GM18867 (cell line): ENCODE results near the gene NUP205.
"Not testable (repeated sequence)": the region's sequence is repeated elsewhere in the genome, so short reads cannot be mapped to it uniquely, and the experiment has no call there.

ENCODE experiments used
- ATAC-seq: cut with Tn5 transposase; IDR thresholded peaks from one replicate; pipeline ENCODE4 v1.9.1; 2021; ENCODE audit warnings: mild to moderate bottlenecking, moderate library complexity; ENCODE audit not compliant: unreplicated experiment

Gene NUP205

DNA sequence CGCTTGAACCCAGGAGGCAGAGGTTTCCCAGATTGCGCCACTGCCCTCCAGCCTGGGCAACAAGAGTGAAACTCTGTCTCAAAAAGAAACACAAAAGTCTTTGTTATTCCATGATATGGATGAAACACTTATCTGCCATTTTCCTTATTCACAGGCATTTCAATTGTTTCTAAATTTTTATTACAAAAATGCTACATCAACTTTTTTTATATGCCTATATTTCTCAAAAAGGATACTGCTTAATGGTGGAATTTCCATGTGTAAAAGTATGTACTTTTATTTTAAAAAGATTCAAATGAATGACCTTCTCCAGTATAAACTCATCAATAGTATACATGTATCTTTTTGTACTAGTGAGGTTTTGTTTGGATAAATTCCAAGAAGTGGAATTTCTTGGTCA lies 62.7 kb downstream of the NUP205 start:
- ATAC-seq: no peak

DNA sequence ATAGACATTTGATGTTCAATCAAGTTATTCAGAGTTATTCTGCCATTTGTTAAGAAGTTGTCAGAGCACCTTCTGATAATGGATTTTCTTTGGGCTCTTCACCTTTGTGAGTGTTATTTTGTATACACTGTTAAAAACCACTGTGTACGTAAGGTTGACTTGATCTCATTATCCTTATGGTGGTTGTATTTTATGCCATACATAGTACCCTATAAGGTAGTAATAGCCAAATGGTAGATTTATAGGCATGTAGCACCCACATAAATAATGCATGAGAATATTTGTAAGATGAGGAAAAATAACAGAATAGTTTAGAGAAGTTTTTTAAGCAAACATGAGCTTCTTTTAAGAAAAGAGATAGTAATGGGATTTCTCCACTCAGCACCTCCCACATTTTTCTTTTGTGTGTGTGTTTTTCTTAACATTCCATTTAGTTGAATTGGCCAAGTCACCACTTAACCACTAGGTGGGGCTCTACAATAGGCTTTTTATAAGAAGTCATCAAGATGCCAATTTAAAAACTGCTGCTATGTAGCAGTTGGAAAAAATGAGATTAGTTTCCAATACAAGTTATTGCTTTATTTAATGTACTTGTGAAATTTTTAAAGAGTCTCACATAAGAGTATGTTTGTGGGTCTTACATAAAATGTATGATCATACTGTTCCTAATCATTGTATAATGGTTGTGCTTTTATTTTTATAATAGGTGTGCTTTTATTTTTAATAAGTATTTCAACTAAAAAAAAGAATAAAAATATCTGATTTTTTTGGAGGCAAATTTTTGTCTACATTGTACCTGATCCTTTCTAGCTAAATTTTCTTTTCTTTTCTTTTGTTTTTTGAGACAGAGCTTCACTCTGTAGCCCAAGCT lies 63.5 kb downstream of the NUP205 start:
- no peak for ATAC-seq

DNA sequence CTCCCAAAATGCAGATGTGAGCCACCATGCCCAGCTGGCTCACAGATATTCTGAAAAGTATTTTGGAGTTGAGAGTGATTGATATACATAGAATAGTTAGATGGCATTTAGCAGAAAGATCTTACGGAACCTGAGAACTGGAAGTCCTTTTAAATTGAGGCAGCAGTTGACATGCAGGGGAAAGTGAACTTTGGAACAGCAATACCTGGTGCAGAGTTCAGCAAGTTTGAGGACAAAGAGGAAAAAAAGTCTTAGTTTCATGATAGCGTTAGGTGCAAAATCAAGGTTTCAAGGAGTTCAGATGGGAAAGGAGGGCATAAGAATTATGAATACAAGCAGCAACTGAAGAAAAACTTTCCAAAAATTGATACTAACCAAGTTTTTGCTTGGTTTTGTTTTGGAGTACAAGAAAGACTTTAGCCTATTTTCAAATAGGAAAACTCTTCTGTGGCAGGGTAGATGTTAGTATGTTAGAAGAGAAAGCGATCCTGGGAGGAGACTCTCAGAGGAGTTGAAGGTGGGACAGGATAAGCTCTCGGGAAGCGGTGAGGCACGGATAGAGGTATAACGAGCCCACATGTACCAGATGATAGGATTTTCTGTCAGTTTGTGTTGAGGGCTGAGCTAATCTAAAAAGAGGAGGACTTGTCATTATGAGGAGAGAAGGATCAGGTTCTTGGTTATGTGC lies 76.6 kb downstream of the NUP205 start:
- no peak for ATAC-seq

DNA sequence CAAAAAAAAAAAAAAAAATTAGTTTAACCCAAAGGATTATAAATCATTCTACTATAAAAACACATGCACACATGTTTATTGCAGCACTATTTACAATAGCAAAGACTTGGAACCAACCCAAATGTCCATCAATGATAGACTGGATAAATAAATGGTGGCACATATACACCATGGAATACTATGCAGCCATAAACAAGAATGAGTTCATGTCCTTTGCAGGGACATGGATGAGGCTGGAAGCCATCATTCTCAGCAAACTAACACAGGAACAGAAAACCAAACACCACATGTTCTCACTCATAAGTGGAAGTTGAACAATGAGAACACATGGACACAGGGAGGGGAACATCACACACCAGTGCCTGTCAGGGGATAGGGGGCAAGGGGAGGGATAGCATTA lies 82.0 kb downstream of the NUP205 start:
- ATAC-seq: not testable (repeated sequence)

DNA sequence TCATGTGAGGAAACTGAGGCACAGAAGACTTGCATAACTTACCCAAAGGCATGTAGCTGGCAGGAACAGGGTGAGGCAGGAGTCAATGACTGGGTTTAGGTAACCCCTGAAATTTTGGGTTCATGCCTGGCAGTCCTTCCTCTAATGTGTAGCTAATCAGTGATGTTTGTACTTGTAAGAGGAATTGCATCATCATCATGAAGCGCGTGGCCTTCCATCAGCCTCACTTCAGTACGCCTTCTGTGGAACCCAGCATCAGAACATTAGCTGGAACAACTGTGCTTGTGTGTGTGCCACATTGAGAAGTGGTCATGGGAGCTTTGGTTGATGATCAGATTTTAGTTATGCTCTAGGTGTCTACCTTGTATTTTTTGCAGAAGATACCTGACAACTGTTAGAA lies 86.4 kb downstream of the NUP205 start:
- no peak for ATAC-seq

DNA sequence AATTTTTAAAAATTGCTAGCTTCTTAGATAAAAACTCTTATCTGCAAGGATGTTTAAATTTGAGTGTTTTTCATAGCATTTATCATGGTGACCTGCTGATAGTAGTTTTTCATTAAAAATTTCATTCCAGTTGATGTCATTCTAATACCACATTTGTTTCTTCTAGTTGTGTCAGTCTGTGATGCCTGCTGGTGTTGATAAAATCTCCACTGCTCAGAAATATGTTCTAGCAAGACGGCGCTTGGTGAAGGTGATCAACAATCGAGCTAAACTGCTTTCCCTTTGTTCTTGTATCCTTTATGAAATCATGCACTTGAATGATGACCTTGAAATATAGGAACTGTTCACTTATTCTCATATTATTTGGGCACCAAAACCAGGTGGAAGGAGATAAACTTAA lies 87.0 kb downstream of the NUP205 start:
- ATAC-seq: no peak

DNA sequence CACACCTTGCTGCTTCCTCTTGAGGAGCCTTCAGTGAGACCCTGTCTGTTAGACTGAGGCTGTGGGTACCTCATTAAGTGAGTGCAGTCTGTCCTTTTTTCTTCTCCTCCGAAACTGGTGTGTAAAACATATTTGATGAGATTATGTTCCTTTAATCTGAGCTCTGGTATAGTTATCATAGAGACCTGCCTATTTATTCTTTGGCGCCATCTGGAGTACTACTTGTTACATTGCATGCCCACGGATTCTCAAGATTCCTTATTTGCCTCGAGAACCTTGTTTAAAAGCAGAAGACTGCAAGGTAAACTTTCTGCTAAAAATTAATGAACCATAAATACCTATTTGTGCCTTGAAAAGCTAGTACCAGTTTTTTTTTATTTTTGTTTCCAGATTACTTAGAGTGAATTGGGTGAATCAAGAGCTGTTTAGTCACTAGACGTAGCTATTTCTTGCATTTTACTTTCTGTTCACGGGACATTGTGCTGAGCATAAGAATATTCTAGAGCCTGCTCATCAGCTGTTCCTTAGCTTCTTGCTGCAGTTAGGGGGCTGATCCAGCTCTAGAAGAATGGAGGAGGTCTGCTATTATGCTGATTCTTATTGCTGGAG lies 87.7 kb downstream of the NUP205 start:
- peak; percentile 74 for ATAC-seq

DNA sequence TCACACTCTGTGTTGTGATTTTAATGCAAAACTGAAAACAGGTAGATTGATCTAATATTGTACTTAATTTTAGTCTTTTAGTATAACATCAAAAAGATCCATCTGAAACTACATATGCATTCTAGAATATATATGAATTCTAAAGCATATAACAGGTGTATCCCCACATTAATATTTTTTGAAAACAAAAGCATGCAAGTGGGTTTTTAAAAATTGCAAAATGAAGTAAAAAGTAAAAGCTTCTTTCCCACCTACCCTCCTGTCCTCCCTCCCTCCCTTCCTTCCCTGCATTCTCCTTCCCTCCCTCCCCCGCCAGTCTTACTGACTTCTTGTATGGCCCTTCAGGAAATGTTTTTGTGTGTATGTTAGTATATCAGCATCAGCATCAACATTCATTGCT lies 90.0 kb downstream of the NUP205 start:
- no peak for ATAC-seq

DNA sequence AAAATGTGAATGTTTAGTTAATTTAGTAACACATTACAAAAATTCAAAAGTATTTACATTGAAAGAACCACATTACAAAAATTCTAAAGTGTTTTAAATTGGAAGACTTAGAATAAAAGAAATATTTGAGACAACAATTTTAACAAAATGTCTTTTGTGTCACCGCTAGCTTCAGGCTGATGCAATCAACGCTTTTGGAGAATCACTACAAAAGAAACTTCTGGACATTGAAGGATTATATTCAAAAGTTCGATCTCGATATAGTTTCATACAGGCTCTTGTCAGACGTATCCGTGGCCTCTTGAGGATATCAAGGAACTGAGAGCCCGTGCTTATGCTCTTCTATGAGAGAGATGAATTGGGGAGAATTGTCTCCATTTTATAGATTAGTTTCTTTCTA lies 90.5 kb downstream of the NUP205 start:
- ATAC-seq: no peak

DNA sequence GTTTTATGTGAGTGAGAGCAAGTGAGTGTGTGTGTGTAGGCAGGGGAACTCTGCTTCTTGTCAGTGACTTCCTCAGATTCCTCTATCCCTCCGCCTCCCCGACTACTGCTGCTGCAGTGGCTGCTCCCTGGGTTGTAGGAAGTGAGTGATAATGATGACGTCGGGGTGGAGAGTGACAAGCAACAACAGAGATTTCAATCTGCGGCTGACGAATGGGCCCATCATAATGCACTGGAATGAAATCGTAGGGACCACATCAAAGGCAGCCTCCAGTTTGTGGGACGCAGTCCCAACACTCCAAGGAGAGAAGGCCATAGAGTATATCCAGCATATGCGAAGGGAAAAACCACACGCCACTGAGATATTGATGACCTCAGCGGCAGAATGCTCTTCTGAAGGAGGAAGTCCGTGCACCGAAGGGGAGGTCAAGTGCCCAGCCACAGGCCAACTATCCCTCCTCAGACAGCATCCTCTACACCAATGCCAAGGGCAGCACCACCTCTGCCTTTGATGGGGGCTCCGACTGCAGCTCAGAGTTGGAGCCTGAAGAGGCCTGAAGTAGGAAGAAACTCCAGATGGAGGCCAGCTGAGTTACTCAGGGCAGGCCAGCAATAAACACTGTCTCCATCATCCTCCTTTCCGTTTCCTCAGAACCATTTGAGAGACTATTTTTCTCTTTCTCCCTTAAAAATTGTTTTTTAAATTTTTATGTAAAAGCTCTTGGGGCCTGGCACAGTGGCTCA lies 93.3 kb downstream of the NUP205 start:
- no peak for ATAC-seq

DNA sequence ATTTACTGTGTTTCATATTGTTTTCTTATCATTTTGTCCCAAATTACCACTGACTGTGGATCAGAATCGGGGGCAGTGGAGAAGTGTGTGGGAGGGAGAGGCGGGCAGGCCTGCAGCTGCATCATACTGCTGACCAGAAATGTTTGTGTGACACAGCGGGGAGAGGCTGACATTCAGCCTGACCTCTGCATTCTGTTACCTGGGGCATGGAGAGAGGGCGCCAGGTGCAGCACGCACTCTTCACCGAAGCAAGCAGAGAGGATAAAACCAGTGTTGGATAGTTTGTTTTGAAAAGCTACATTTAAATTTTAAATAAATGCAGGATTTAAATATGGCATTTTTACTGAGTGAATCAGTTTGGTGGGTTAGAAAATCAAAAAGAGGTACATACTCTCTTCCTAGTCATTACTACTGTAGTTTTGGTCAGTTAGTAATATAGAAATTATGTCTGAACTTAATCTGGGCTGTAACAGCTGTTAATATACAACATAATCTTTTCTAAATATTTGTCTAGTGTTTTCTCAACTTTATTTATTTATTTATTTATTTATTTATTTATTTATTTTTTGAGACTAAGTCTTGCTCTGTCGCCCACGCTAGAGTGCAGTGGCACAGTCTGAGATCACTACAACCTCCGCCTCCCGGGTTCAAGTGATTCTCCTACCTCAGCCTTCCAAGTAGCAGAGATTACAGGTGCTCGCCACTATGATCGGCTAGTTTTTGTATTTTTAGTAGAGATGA lies 95.8 kb downstream of the NUP205 start:
- ATAC-seq: no peak

DNA sequence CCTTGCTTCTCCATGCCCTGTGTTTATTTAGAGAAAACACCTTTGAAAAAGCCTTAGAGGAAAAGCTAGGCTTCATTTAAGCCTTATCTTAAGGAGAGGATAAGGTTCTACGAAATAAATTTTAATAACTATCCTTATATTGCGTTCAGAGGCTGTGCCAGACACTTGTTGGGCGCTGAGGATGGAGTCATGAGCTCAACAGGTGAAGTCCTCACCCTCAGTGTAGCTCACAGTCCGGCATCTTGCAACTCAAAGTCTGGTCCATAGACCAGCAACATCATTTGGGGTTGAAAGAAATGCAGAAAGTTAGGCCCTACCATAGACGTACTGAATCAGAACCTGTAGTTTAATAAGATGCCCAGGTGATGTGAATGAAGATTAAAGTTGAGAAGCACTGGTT lies 100.8 kb downstream of the NUP205 start:
- ATAC-seq: no peak

DNA sequence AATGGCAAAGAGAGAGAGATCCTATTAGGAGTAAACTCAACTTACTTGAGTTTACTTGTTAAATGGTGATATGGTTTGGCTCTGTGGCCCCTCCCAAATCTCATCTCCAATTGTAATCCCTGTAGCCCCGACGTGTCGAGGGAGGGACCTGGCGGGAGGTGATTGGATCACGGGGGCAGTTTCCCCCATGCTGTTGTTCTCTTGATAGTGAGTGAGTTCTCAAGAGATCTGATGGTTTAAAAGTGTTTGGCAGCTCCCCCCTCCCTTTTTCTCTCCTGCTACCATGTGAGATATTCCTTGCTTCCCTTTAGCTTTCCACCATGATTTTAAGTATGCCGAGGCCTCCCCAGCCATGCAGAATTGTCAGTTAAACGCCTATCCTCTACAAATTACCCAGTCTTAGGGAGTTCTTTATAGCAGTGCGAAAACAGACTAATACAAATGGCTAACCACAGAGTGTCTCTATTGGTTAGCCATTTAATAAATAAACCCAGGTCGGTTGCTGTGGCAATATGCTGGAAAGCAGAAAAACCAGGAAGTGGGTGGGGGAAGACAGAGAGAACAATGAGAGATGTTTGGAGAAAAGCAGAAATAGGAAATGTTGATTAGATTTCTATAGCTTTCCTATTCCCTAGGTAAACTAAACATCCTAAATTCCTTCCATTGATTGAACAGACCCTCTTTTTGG lies 101.6 kb downstream of the NUP205 start:
- no peak for ATAC-seq

DNA sequence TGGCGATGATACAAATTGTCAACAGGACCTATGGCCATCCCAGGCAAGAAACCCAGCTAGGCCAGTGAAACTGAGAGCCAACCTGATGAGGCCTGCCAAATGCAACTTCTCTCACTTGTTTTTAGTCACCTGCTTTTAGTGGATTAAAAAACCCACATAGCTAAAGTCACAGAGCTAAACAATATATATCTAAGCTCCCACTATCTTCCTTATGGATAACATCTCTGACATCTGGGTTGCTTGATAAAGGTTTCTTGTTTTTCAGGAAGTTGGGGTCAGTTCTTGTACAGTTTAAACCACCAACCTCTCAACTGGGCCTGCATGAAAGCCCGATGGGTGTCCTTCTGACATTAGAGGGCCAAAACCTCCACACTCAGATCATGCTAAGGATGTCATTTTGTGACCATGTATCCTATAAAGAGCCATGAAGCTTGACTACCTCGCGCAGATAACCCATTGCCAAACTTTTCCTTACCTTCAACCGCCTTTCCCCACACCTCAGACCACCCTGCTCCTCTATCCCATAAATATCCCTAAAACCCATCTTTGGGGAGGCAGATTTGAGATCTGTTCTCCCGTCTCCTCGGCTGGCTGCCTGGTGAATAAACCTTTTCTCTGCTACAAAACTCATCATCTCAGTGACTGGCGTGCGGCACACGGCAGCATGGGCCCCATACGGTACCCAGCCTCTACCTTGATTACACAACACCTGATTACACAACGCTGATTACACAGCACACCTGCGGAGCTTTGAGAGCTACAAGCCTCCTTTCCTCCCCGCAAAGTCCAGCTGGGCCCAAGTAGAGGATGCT lies 103.8 kb downstream of the NUP205 start:
- ATAC-seq: peak; percentile 1

DNA sequence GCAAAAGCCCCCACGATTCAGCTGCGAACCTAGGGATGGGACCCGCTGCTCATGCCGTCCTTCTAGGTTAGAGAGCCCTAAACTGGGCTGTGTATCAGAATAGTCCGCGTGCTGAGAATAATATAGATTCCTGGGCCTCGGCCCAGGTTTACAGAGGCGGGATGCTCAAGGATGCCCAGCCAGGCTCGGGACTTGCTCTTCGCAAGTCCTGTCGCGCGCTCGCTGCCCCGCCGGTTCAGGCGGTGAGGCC lies 104.3 kb downstream of the NUP205 start:
- ATAC-seq: no peak

DNA sequence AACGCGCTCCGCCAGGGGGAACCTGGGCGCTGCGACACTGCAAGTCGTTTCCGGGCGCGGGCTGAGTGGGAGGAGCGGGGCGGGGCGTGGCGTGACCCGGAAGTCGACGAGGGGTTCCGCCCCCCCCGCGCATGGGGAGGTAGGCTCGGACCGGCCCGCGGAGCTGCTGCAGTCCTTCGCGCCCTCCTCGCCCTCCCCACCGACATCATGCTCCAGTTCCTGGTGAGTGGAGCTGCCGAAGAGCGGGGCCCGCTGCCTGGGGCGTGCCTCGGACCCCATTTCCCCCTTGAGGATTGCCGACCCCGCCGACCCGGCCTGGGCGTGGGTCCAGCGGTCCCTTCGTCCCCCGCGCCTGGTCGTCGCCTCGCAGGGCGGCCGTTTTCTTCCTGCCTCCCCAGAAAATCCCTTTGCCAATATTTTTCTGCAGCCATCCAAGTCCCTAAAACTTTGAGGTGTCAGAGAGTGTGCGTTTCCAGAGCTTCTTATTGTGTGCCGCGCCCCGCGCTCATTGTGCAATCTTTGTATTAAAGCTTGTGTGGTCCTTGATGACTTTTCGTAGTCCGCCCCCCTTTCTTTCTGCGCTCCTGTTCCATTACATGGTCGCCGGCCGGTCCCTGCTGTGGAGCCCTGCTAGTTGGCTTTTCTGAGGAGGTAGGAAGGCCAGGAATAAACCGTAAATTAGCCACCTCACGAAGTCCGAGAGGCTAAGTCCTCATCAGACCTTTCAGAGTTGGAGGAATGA lies 104.8 kb downstream of the NUP205 start, which contains the start of gene STMP1:
STMP1 (plus strand) TSS at position 142 of the 742 bp plus-strand sequence.
- peak; percentile 96 for ATAC-seq

DNA sequence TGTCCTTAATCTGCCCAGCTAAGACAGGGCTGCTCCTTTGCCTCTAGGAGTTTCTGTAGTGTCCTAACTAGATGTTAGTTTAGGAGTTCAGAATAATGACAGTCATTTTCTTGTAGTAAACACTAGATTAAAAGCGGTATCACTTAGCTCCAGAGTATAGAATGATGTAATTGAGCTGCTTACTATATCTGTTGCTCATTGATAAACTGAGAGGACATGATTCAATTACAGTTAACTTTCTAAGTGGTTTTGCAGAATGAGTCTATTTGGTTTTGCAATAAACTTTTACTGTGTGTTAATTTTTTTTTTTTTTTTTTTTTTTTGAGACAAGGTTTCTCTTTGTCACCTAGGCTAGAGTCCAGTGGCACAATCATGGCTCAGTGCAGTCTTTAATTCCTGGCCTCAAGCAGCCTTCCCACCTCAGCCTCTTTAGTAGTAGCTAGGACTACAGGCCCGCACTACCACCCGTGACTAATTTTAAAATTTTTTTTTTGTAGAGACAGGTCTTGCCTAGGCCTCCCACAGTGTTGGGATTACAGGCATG lies 106.4 kb downstream of the NUP205 start:
- no peak for ATAC-seq

DNA sequence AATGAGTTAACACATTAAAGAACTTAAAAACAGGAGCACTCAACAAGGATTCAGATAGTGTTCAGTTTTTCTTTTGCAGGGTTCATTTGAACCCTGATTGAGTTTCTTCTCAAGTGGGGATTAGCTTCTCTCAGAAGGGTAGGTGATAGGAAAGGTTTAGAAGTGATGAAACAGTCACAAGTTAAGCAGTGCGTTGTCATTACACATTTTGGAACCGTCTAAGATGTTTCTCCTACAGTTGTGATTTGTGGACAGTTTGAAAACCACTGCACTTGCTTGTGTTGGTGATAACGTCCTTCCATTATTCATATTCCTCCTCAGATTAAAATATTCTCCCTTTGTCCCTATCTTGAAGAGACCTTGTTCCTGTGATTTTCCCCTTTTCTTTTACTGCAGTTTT lies 107.3 kb downstream of the NUP205 start:
- no peak for ATAC-seq
